IPS-NIHi7 (cell line): ENCODE results near the gene CACNB2.
A peak's percentile ranks its signal among the peaks of the same experiment; 100 is the strongest.
"Not testable (repeated sequence)": the region's sequence is repeated elsewhere in the genome, so short reads cannot be mapped to it uniquely, and the experiment has no call there.

Experiments
- DNase-seq: peaks from one replicate; pipeline ENCODE4 v3.0.0; 2012; ENCODE audit warnings: mixed read lengths; ENCODE audit errors: extremely low spot score

CACNB2 gene

GRCh38 chr10:18400906-18401245, 260.7 kb downstream of the CACNB2 start:
- peak; percentile 59 for DNase-seq

GRCh38 chr10:18401416-18402195, 261.4 kb downstream of the CACNB2 start:
- no peak for DNase-seq

GRCh38 chr10:18402853-18403252, 262.6 kb downstream of the CACNB2 start:
- DNase-seq: no peak

GRCh38 chr10:18404530-18404929, 264.3 kb downstream of the CACNB2 start:
- no peak for DNase-seq

GRCh38 chr10:18406136-18406535, 265.9 kb downstream of the CACNB2 start:
- peak; percentile 21 for DNase-seq

GRCh38 chr10:18409599-18410397, 269.6 kb downstream of the CACNB2 start:
- DNase-seq: no peak

- no peak for DNase-seq
These were observed 273.8 kb downstream of the CACNB2 start for GRCh38 chr10:18414061-18414460.

- no peak for DNase-seq
These were observed 277.8 kb downstream of the CACNB2 start for GRCh38 chr10:18417950-18418527.

GRCh38 chr10:18418541-18419215, 278.5 kb downstream of the CACNB2 start:
- no peak for DNase-seq

GRCh38 chr10:18419945-18420344, 279.7 kb downstream of the CACNB2 start:
- no peak for DNase-seq

- no peak for DNase-seq
These were observed 281.6 kb downstream of the CACNB2 start for GRCh38 chr10:18421726-18422293.

- DNase-seq: no peak
These were observed 282.9 kb downstream of the CACNB2 start for GRCh38 chr10:18423058-18423637.

- DNase-seq: no peak
These were observed 284.0 kb downstream of the CACNB2 start for GRCh38 chr10:18424200-18424599.

- no peak for DNase-seq
These were observed 289.1 kb downstream of the CACNB2 start for GRCh38 chr10:18429335-18429734.

- DNase-seq: no peak
These were observed 296.7 kb downstream of the CACNB2 start for GRCh38 chr10:18436902-18437301.

GRCh38 chr10:18437486-18437885, 297.3 kb downstream of the CACNB2 start:
- no peak for DNase-seq

GRCh38 chr10:18438361-18439126, 298.3 kb downstream of the CACNB2 start:
- DNase-seq: no peak

GRCh38 chr10:18439601-18440000, 299.4 kb downstream of the CACNB2 start:
- no peak for DNase-seq

- not testable (repeated sequence) for DNase-seq
These were observed 305.4 kb downstream of the CACNB2 start for GRCh38 chr10:18445635-18446034.

- DNase-seq: no peak
These were observed 306.0 kb downstream of the CACNB2 start for GRCh38 chr10:18446205-18446604.

- DNase-seq: no peak
These were observed 309.4 kb downstream of the CACNB2 start for GRCh38 chr10:18449611-18450026.
